ENCODE measurements around the gene SLC38A2. TPM values are rescaled to one million over a fixed set of nuclear protein-coding genes. Genes with fewer than 3 reads are reported as not detected.

The SLC38A2 gene
- polyA plus RNA-seq, 1 donor from 2014 or later, result 143 TPM

DNA sequence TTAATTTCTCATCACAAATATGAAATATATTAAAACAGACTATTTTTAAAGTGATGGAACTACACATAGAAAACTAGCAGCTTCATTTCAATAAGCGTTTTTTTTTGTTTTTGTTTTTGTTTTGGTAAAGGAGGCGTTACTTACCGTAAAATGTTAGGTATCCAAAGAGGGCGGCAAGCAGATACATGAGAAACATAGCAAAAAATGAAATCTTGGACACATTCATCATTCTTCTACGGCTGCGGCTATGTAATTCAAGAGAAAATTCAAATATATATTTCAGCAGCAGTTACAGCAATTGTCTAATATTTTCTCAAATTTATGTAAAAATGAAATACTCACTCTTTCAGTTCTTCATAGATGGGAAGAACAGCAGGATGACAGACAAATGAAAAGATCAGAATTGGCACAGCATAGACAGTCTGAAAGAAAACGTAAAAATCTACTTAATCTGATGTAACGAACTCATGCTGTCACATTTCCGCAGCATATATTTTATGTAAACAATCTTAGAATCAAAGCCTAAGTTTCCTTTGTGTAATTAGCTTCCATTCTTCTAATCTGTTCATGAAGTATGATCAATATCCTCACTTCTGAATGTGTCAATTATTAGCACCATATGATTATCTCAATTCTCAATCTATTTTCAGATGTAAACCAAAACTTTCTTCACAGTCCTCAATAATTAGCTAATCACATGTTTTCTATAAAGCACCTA, 8.8 kb downstream of the SLC38A2 start:
- H3K79me2 ChIP-seq (replicated peaks; ENCODE audit: insufficient read depth, low read length), result peaks cover 37% of the 10 kb centered on the region
- no peaks in the 10 kb centered on the region for H3K27me3 ChIP-seq (ENCODE audit: insufficient read depth, low read depth, low read length)
- H4K20me1 ChIP-seq (ENCODE audit: insufficient read depth), result peaks cover 5% of the 10 kb centered on the region
- H3K36me3 ChIP-seq (ENCODE audit: insufficient read depth, low read length), result peaks cover 36% of the 10 kb centered on the region
- TF ChIP-seq SMC3 (conservative IDR thresholded peaks at IDR 0.05; ENCODE audit: poor library complexity) (no peak), TAF1 (IDR thresholded peaks at IDR 0.05; ENCODE audit: low read depth) (no peak), MXI1 (conservative IDR thresholded peaks at IDR 0.05; ENCODE audit: poor library complexity, severe bottlenecking) (no peak), RAD21 (conservative IDR thresholded peaks at IDR 0.05) (no peak), EP300 (conservative IDR thresholded peaks at IDR 0.05; ENCODE audit: poor library complexity, severe bottlenecking) (no peak), REST (IDR thresholded peaks at IDR 0.05; ENCODE audit: borderline replicate concordance) (no peak), EZH2 (IDR thresholded peaks at IDR 0.05; ENCODE audit: borderline replicate concordance, insufficient read depth, low read length, poor library complexity, severe bottlenecking) (no peak), POLR2AphosphoS5 (IDR thresholded peaks at IDR 0.05) (no peak)
- TF ChIP-seq, protein P1, sequence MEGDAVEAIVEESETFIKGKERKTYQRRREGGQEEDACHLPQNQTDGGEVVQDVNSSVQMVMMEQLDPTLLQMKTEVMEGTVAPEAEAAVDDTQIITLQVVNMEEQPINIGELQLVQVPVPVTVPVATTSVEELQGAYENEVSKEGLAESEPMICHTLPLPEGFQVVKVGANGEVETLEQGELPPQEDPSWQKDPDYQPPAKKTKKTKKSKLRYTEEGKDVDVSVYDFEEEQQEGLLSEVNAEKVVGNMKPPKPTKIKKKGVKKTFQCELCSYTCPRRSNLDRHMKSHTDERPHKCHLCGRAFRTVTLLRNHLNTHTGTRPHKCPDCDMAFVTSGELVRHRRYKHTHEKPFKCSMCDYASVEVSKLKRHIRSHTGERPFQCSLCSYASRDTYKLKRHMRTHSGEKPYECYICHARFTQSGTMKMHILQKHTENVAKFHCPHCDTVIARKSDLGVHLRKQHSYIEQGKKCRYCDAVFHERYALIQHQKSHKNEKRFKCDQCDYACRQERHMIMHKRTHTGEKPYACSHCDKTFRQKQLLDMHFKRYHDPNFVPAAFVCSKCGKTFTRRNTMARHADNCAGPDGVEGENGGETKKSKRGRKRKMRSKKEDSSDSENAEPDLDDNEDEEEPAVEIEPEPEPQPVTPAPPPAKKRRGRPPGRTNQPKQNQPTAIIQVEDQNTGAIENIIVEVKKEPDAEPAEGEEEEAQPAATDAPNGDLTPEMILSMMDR (IDR thresholded peaks at IDR 0.05; ENCODE audit: poor library complexity, severe bottlenecking), result no peak
- H3K9ac ChIP-seq (ENCODE audit: low read length), result no peak overlapping the region
- H3K9me2 ChIP-seq (ENCODE audit: insufficient read depth, low read length), result no peaks in the 10 kb centered on the region
- no peaks in the 10 kb centered on the region for H3F3A ChIP-seq (ENCODE audit: insufficient read depth, low read length, poor library complexity, severe bottlenecking)
- no peak overlapping the region for H3K4me2 ChIP-seq (ENCODE audit: low read length)
- H3K4me3 ChIP-seq (ENCODE audit: low read length), result no peak overlapping the region
- no peak overlapping the region for H3K27ac ChIP-seq (ENCODE audit: low read length)
- no peak overlapping the region for H2AFZ ChIP-seq (ENCODE audit: low read depth, low read length)
- H3K9me3 ChIP-seq (ENCODE audit: low read length), result no peaks in the 10 kb centered on the region

GRCh38 chr12:46362895-46363581, 9.5 kb downstream of the SLC38A2 start:
- no peak overlapping the region for H3K9ac ChIP-seq (ENCODE audit: low read length)
- H3K27me3 ChIP-seq (ENCODE audit: insufficient read depth, low read depth, low read length), result no peaks in the 10 kb centered on the region
- no peak overlapping the region for H2AFZ ChIP-seq (ENCODE audit: low read depth, low read length)
- H3K79me2 ChIP-seq (replicated peaks; ENCODE audit: insufficient read depth, low read length), result peaks cover 30% of the 10 kb centered on the region
- no peaks in the 10 kb centered on the region for H3K9me2 ChIP-seq (ENCODE audit: insufficient read depth, low read length)
- H3K4me3 ChIP-seq (ENCODE audit: low read length), result no peak overlapping the region
- no peak overlapping the region for H3K27ac ChIP-seq (ENCODE audit: low read length)
- TF ChIP-seq REST (IDR thresholded peaks at IDR 0.05; ENCODE audit: borderline replicate concordance) (no peak), SMC3 (conservative IDR thresholded peaks at IDR 0.05; ENCODE audit: poor library complexity) (no peak), EZH2 (IDR thresholded peaks at IDR 0.05; ENCODE audit: borderline replicate concordance, insufficient read depth, low read length, poor library complexity, severe bottlenecking) (no peak), TAF1 (IDR thresholded peaks at IDR 0.05; ENCODE audit: low read depth) (no peak), POLR2AphosphoS5 (IDR thresholded peaks at IDR 0.05) (no peak), EP300 (conservative IDR thresholded peaks at IDR 0.05; ENCODE audit: poor library complexity, severe bottlenecking) (no peak), MXI1 (conservative IDR thresholded peaks at IDR 0.05; ENCODE audit: poor library complexity, severe bottlenecking) (no peak), RAD21 (conservative IDR thresholded peaks at IDR 0.05) (no peak)
- TF ChIP-seq, protein P1 (IDR thresholded peaks at IDR 0.05; ENCODE audit: poor library complexity, severe bottlenecking), result no peak
- H3K36me3 ChIP-seq (ENCODE audit: insufficient read depth, low read length), result peaks cover 36% of the 10 kb centered on the region
- no peaks in the 10 kb centered on the region for H3K9me3 ChIP-seq (ENCODE audit: low read length)
- no peaks in the 10 kb centered on the region for H3F3A ChIP-seq (ENCODE audit: insufficient read depth, low read length, poor library complexity, severe bottlenecking)
- H3K4me2 ChIP-seq (ENCODE audit: low read length), result no peak overlapping the region
- no peaks in the 10 kb centered on the region for H4K20me1 ChIP-seq (ENCODE audit: insufficient read depth)
